Large intestine (tissue), 3 donors: ENCODE data around the gene NOL6. TPM values are rescaled to one million over a fixed set of nuclear protein-coding genes. Genes with fewer than 3 reads are reported as not detected.

Source experiments
- DNase-seq, 2 donors: peaks; one replicate each; pipeline versions ENCODE4 v3.0.0 to v3.0.0-alpha.2; 2013
- H3K27ac ChIP-seq: one replicate; pipeline ENCODE4 v1.5.1; 2013; ENCODE audit warnings: low read length
- H3K27me3 ChIP-seq: 2 replicates; pipeline ENCODE4 v1.6.1; 2013; ENCODE audit warnings: low read length; ENCODE audit not compliant: control insufficient read depth, insufficient read depth
- H3K36me3 ChIP-seq: 2 replicates; pipeline ENCODE4 v1.6.1; 2013; ENCODE audit warnings: low read length; ENCODE audit not compliant: control insufficient read depth, insufficient read depth
- H3K4me1 ChIP-seq: one replicate; pipeline ENCODE4 v1.6.1; 2013; ENCODE audit warnings: low read length; ENCODE audit not compliant: control insufficient read depth, insufficient read depth
- H3K4me3 ChIP-seq: one replicate; pipeline ENCODE4 v1.5.1; 2013; ENCODE audit warnings: low read length
- H3K9me3 ChIP-seq: one replicate; pipeline ENCODE4 v1.6.1; 2013; ENCODE audit warnings: mild to moderate bottlenecking, low read depth, low read length, moderate library complexity; ENCODE audit not compliant: control insufficient read depth
- WGBS: methylation state at CpG from one replicate; pipeline ENCODE4 v1.1.5; 2013; ENCODE audit warnings: low lambda C conversion rate; ENCODE audit not compliant: insufficient coverage; 5-methylcytosine and 5-hydroxymethylcytosine counted together
- polyA plus RNA-seq: library from polyadenylated mRNA; unstranded; fragments of 120-200 nt; gene quantifications from one replicate; pipeline ENCODE4 v1.2.1, GENCODE V29; 2013

Gene NOL6
- polyA plus RNA-seq, 1 donor = 22.2 TPM

DNA sequence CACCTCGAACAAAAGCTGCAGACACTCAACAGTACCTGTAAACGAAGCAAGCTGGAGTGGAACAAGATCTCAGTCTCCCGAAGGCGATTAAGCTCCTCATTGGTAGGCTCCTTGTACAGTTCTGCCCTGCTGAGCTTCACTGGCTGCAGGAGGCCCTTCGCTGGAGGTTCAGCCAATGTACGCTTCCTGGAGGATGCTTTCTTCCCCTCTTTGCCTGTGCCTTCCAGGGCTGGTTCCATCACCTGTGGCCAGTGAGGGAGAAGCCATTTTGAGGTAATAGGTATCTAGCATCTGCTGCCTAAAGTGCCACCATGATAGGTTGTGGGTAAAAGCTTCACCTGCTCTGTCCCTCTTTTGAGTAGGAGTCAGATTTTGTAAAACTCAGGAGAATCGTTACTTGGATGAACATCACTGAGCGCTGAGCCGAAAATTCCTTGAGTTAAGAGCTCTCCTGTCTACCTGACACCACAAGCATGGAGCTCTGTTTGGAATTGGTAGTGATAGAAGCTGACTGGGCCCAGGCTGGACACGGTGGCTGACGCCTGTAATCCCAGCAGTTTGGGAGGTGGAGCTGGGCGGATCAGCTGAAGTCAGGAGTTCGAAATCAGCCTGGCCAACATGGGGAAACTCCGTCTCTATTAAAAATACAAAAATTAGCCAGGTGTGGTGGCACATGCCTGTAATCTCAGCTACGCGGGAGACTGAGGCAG lies 1.4 kb downstream of the NOL6 start:
- Histone ChIP-seq H3K27ac (no peak overlapping the region), H3K9me3 (no peaks in the 10 kb centered on the region)
- no CpG with 5 or more reads among the region's 16 CpGs for WGBS

DNA sequence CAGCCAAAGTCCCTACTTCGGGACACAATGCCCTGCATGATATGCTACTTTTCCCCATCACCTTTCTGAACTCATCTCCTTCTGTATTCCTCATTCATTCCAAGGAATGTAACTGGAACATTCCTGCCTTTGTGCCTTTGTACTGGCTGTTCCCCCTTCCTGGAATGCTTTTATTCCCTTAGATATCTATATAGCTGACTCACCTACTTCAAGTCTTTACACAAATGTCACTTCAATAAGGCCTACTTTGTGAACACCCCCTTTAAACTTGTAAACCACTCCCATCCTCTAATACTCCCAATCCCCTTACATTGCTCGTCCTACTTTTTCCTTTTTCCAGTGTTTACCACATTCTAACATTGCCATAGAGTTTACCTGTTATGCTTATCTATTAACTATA lies 2.4 kb downstream of the NOL6 start:
- Histone ChIP-seq H3K27ac (no peak overlapping the region), H3K4me3 (no peak overlapping the region), H3K36me3 (peaks cover 58% of the 10 kb centered on the region), H3K27me3 (no peaks in the 10 kb centered on the region), H3K4me1 (peaks cover 3% of the 10 kb centered on the region), H3K9me3 (no peaks in the 10 kb centered on the region)
- DNase-seq = no peak
- no CpG with 5 or more reads among the region's 2 CpGs for WGBS

More for the DNA sequence above, 1.4 kb downstream of the NOL6 start:
- H3K4me1 ChIP-seq = peaks cover 3% of the 10 kb centered on the region
- H3K36me3 ChIP-seq = peaks cover 49% of the 10 kb centered on the region
- no peaks in the 10 kb centered on the region for H3K27me3 ChIP-seq
- no peak overlapping the region for H3K4me3 ChIP-seq
- DNase-seq = no peak

DNA sequence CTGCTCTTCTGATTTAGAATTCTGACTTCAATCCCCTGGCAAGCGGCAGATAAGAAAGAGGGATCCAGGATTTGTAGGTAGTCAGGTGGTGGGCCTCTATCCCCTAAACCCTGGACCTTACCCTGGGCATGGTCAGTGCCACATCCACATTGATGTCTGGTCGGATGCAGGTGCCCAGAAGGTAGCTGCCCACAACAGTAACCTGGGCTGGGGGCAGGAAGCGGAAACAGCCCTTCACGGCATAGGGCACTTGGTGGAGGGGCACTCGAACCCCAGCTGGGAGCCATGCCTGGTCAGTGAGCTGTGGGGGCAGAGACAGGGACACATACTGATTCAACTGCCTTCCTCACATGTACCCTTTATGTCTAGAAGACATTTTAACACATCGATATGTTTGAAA lies 3.8 kb downstream of the NOL6 start:
- Histone ChIP-seq H3K4me1 (peaks cover 3% of the 10 kb centered on the region), H3K4me3 (no peak overlapping the region), H3K36me3 (peaks cover 73% of the 10 kb centered on the region), H3K27me3 (no peaks in the 10 kb centered on the region), H3K9me3 (no peaks in the 10 kb centered on the region), H3K27ac (no peak overlapping the region)
- no peak for DNase-seq
- WGBS = 86% methylated on average over 1 of the region's 6 CpGs

DNA sequence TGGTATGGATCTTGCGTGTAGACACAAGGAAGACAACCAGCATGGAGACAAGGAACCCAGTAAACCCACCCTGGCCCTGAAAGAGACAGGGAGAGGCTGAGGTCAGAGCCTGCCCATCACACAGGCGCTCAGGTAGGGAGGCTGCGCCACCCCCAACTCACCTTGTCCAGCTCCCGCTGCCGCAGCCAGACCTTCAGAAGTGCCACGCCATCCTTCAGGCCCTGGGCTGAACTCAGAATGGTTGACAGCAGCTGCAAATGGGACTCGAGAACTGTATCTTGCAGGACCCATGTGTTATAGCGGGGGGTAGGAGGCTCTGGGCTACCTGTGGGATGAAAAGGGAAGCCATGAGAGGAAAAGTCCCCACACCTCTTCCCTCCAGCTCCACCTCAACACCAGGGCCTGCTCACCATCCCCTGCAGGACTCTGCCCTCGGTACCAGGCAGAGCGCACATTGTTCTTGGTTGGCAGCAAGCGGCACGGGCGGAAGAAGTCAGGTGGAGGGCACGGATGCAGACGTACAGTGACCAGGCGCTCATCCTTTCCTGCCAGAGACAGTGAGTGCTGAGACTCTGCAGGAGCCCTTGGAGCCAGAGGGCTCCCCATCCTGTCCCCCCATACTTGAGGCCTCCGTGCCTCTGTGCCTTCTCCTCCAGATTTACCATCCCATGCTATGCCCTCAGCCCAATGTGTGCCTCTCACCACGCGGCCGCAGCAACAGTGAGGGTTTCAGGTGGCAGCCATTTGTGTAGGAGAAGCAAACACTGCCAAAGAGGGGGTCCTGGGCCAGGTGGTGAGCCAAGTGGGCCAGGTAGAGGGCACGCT lies 4.7 kb downstream of the NOL6 start:
- no peak overlapping the region for H3K4me3 ChIP-seq
- no peak overlapping the region for H3K27ac ChIP-seq
- no peaks in the 10 kb centered on the region for H3K9me3 ChIP-seq
- H3K4me1 ChIP-seq = peaks cover 3% of the 10 kb centered on the region
- H3K27me3 ChIP-seq = no peaks in the 10 kb centered on the region
- no CpG with 5 or more reads among the region's 21 CpGs for WGBS
- H3K36me3 ChIP-seq = peaks cover 82% of the 10 kb centered on the region
- DNase-seq = no peak

DNA sequence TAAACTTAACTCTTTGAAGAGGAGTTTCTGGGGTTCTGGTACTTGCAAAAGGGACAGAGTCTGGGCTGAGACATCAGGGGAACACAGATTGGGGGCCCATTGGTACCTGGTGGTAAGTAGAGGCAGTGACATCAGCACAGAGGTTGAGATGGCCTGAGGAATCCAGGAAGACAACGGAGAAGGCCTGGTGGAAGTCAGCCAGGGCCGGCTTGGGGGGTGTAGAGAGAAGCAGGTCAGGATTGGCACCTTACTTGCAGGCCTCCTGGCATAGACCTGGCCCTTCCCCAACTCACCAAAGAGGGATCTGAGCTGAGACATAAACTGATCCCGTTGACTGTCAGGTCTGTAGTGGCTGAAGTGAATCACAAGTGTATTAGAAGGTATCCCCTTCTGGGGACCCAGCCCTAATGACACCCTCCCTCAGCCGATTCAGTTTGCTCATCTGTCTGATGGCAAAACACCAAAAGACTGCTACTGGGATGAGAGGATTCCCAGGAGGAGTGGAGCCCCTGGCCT lies 5.5 kb downstream of the NOL6 start:
- no CpG with 5 or more reads among the region's 4 CpGs for WGBS

DNA sequence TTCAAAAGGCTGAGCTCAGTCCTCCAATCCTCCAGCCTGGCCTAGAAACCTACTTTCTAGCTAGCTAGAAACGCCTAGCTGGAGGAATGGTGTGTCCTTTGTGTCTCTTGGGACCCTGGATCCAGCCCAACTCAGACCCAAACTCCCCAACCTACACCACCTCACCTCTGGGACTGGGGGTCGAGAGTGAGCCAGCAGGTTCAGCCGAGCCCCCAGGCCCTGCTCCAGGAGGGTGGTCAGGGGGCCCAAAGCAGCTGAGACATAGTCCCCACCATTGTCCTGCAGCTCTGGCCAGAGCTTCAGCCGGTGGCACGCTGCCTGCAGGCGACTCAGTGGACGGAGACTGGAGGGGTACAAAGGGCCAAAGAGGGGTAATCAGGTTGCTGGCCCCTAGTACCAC lies 6.2 kb downstream of the NOL6 start:
- Histone ChIP-seq H3K27me3 (no peaks in the 10 kb centered on the region), H3K4me3 (no peak overlapping the region), H3K36me3 (peaks cover 96% of the 10 kb centered on the region), H3K9me3 (no peaks in the 10 kb centered on the region), H3K4me1 (peaks cover 2% of the 10 kb centered on the region), H3K27ac (no peak overlapping the region)
- DNase-seq = no peak
- WGBS = no CpG with 5 or more reads among the region's 7 CpGs

More for the DNA sequence above, 5.5 kb downstream of the NOL6 start:
- H3K4me1 ChIP-seq = peaks cover 3% of the 10 kb centered on the region
- H3K27me3 ChIP-seq = no peaks in the 10 kb centered on the region
- no peaks in the 10 kb centered on the region for H3K9me3 ChIP-seq
- H3K36me3 ChIP-seq = peaks cover 89% of the 10 kb centered on the region
- H3K27ac ChIP-seq = no peak overlapping the region
- no peak for DNase-seq
- no peak overlapping the region for H3K4me3 ChIP-seq

DNA sequence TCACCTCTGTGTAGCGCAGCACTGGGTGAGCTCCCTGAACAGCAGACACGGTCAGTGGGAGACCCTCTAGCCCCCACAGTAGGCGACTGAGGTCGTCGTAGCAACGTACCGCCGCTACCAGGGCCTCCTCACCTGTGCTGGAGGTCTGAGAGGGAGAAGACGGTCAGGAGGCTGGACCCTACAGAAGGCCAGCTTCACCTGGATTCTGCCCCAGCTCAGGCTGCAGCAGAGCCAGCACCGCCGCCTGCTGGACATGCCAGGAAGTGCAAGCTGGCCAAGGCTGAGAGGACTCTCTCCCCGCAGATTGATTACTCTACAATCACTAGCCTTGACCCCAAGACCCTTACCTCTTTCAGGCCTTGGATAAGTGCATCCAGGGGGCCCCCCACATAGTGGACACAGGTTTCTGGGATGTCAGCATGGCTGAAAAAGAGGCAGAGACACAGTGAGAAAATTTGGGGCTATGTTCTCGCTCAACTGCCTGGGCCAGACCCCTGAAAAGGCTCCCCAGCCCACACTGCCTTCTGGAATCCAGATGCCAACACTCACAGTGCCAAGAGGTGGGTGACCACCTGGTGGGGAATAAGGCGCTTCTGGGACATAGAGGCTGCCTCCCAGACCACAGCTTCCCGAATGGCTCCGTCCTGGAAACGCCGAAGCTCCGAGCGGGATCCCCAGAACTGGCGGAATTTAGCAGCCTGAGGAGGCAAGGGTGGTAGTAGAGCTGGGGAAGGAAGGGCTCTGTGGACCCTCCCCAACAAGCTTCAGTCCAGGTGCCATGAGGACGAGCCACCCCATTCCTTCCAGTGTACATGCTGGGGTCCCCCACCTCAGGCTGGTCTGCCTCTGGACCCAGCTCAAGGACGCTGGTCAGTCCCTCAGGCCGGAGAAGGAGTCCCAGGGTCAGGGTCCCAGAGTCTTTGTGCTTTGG lies 6.9 kb downstream of the NOL6 start:
- WGBS = no CpG with 5 or more reads among the region's 24 CpGs
- H3K4me1 ChIP-seq = no peaks in the 10 kb centered on the region
- no peak for DNase-seq
- H3K27ac ChIP-seq = no peak overlapping the region
- H3K36me3 ChIP-seq = peaks cover 97% of the 10 kb centered on the region
- H3K9me3 ChIP-seq = no peaks in the 10 kb centered on the region
- H3K27me3 ChIP-seq = no peaks in the 10 kb centered on the region
- no peak overlapping the region for H3K4me3 ChIP-seq

DNA sequence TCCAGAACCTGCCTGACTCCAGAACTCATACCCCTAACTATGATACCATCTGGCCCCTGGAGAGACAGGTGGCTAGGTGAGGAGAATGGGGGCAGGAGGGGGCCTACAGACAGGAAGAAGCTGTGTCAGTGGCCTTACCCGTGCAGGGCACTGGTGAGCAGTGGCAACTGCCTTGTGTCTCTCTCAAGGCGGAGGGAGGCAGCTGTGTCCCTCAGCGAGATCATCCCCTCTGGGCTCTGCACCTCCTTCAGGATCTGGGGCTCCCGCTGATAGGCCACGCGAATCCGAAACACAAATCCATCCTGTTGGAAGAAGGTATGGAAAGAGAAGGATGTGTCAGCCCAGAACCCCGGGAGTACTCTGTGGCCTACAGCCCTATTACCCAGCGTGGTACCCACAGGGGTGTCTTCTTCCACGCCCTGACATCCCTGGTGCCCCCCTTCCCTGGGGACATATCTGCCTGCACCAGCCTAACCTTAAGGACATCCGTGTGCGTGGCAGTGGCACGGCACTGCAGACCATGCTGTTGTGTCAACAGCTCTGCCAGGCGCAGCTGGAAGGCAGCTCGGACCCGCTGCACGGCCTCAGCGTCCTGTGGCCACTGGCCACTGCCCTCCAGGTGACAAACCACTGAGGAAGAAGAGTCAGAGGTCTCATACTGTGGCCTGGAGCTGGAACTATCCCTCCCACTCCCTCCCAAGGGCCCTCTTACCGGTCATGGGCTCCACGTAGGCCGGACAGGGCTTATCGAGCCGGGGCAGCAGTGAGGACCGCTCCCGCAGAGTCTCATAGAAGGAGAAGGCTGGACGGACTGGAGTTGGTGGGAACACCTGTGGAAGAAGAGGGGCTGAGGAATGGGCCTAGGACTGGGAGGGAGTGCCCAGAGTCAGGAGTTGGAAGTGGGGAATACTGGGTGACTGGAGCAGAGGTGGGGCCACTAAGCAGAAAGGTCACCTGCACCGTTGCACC lies 7.8 kb downstream of the NOL6 start:
- no peak for DNase-seq
- H3K36me3 ChIP-seq = peaks cover 91% of the 10 kb centered on the region
- H3K4me3 ChIP-seq = no peak overlapping the region
- no peaks in the 10 kb centered on the region for H3K9me3 ChIP-seq
- WGBS = 100% methylated on average over 1 of the region's 27 CpGs
- H3K27ac ChIP-seq = no peak overlapping the region
- no peaks in the 10 kb centered on the region for H3K27me3 ChIP-seq
- no peaks in the 10 kb centered on the region for H3K4me1 ChIP-seq

DNA sequence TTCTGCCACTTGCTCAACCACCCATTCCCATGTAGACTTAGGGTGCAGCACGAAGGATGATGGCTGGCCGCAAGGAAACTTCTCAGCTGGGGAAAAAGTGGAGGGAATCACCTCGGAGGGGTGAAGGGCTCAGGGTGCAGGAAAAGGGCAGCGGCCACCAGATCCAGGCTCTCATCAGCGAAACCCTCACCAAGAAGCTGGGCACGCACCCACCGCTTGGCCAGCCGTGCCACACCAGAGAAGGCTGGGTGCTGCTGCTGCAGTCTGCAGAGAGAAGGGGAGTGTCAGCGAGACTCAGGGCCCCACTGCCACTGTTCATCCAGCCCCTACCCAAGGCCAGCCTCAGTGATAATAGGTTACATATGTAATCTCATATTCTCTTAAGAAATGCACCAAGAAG lies 8.6 kb downstream of the NOL6 start:
- no CpG with 5 or more reads among the region's 9 CpGs for WGBS
- no peaks in the 10 kb centered on the region for H3K9me3 ChIP-seq
- no peak overlapping the region for H3K4me3 ChIP-seq
- H3K4me1 ChIP-seq = no peaks in the 10 kb centered on the region
- no peaks in the 10 kb centered on the region for H3K27me3 ChIP-seq
- peaks cover 91% of the 10 kb centered on the region for H3K36me3 ChIP-seq
- no peak for DNase-seq
- H3K27ac ChIP-seq = no peak overlapping the region
